Right lobe of liver (tissue), 6 donors: ENCODE data around the gene RBM18. TPM values are rescaled to one million over a fixed set of nuclear protein-coding genes. Genes with fewer than 3 reads are reported as not detected.
A peak's percentile ranks its signal among the peaks of the same experiment; 100 is the strongest.

Experiments
- ATAC-seq, 4 donors: fragments of 200-7000 bp; cut with Tn5 transposase; one replicate each; pipeline ENCODE4 v1.9.1; 2020; ENCODE audit warnings: mild to moderate bottlenecking in 4 of 4, moderate library complexity in 4 of 4
- DNase-seq, 3 donors: peaks; one replicate each; pipeline ENCODE4 v3.0.0-alpha.2; 2020
- H3K27ac ChIP-seq, 3 donors: fragments of 200-600 bp; one replicate each; pipeline ENCODE4 v1.8.0; 2022
- H3K27me3 ChIP-seq, 2 donors: fragments of 200-600 bp; one replicate each; pipeline ENCODE4 v1.8.0; 2022
- H3K36me3 ChIP-seq, 4 donors: fragments of 200-600 bp; sonication (generic) in 1 of 4; one replicate each; pipeline versions ENCODE4 v1.5.1 to v1.8.0; 2017 to 2022; ENCODE audit warnings: control low read depth in 1 of 4
- H3K4me1 ChIP-seq, 4 donors: fragments of 200-600 bp; sonication (generic) in 1 of 4; one replicate each; pipeline versions ENCODE4 v1.5.1 to v1.8.0; 2017 to 2022; ENCODE audit warnings: control low read depth in 1 of 4
- H3K4me3 ChIP-seq, 3 donors: fragments of 200-600 bp; one replicate each; pipeline ENCODE4 v1.8.0; 2022
- H3K9me3 ChIP-seq, 4 donors: fragments of 200-600 bp; sonication (generic) in 1 of 4; one replicate each; pipeline versions ENCODE4 v1.5.1 to v1.8.0; 2017 to 2022; ENCODE audit warnings: control low read depth in 1 of 4
- CTCF ChIP-seq, 4 donors: fragments of 200-600 bp in 3 of 4; fragments of 450-650 bp in 1 of 4; IDR thresholded peaks; one replicate each; pipeline versions ENCODE4 v1.5.1 to v1.8.0; 2016 to 2022; ENCODE audit warnings: antibody characterized with exemption in 4 of 4, mild to moderate bottlenecking in 2 of 4
- POLR2A ChIP-seq: fragments of 450-650 bp; IDR thresholded peaks from one replicate; pipeline ENCODE4 v1.6.1; 2017; ENCODE audit warnings: antibody characterized with exemption, mild to moderate bottlenecking
- WGBS: methylation state at CpG from one replicate; pipeline ENCODE4 v1.1.6; 2018; ENCODE audit warnings: low coverage, low lambda C conversion rate; ENCODE audit not compliant: insufficient coverage; ENCODE audit errors: missing lambda C conversion rate; 5-methylcytosine and 5-hydroxymethylcytosine counted together
- intact Hi-C, 2 donors: fragments of 100-400 bp; cut with DNase I; formaldehyde crosslinking; loops; one replicate each; pipeline versions ENCODE4 v1.11.2 to v1.14.1; 2022
- total RNA-seq, 6 experiments: library from RNA; depleted of rRNA in 2 of 6; stranded (reverse); fragments of >200 nt in 2 of 6; fragmentation: NEBNext Ultra II Directional in 3 of 6; extraction: Animal tissue kit (Norgen Biotek cat#: 25700) in 3 of 6; gene quantifications; one replicate each; pipeline versions ENCODE4 v1.1.0 to v1.2.4, GENCODE V29; 2016 to 2023
- donor health status: DM: no; HTN: yes; CAD: no.
- donor health status: DM: no; HTN: no; CAD: no.
- donor health status: DM: no; HTN: no; CAD: no.
- donor health status: DM: no; HTN: yes; CAD: no.
- donor health status: DM: no; HTN: yes; CAD: no.

The RBM18 gene
- total RNA-seq, 6 experiments from 2014 or later = 3.4 to 9.3 (median 8.7) TPM

GRCh38 chr9:122291458-122291857, 26.8 kb upstream of the RBM18 start:
- Histone ChIP-seq H3K4me3 (peak overlapping the region in 2 of 3 donors; percentile 7 to 23), H3K36me3 (peaks cover 0 to 21% (median 8%) of the 10 kb centered on the region in 4 donors), H3K27me3 (no peaks in the 10 kb centered on the region), H3K9me3 (no peaks in the 10 kb centered on the region), H3K27ac (peak overlapping the region; percentile 17 to 62 (median 39)), H3K4me1 (peaks cover 0 to 26% (median 11%) of the 10 kb centered on the region in 4 donors)
- 33% methylated on average over 3 of the region's 3 CpGs for WGBS
- TF ChIP-seq POLR2A = no peak
- ATAC-seq (peak; percentile 90 to 94 (median 92)), DNase-seq (peak in 1 of 3 donors; percentile 60)
- intact Hi-C loops = no loop called here

DNA sequence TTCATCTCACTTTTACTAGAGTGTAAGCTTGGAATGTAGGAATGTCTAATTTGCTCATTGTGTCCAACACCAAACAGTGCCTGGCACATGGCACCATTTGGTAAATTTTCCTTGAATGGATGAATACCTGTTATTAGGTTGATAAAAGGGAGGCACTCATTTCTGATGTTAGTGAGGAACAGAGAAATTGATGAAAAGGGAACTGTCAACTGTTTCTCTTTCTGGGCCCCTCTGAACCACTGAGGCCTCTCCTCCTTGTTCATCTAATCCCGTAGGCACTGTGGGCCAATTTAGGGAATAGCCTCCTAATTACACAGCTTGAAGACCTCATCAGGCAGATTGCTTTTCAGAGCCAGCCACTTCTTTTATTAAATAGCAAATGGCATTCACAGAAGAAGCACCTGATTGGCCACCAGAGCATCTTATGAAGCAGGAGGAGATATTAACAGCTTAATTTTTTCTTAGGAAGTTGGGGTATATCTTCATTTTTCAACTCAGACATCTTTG, 22.6 kb upstream of the RBM18 start:
- WGBS = 100% methylated on average over 1 of the region's 1 CpG
- intact Hi-C loops = no loop called here
- Histone ChIP-seq H3K36me3 (peaks cover 0 to 39% (median 21%) of the 10 kb centered on the region in 4 donors), H3K9me3 (no peaks in the 10 kb centered on the region), H3K27me3 (no peaks in the 10 kb centered on the region), H3K4me1 (peaks cover 0 to 19% (median 10%) of the 10 kb centered on the region in 4 donors), H3K4me3 (no peak overlapping the region), H3K27ac (no peak overlapping the region)
- ATAC-seq (no peak), DNase-seq (no peak)
- no peak for TF ChIP-seq CTCF (IDR thresholded peaks at IDR 0.05)
- TF ChIP-seq POLR2A = no peak

DNA sequence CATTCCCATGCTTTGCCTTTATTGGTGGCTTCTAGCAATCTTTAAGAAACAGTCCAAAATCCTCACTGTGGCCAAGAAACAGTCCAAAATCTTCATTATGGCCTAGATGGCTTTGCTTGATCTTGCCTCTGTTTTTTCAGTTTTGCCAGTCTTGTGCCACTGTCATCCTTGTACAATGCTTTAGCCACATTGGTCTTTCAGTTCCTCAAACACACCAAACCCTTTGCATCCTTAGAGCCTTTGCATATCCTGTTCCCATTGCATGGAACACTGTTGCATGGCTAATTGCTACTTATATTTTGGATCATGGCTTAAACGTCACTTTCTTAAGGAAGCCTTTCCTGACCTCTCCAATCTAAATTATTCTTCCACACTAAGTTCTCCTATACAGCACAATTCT, 22.1 kb upstream of the RBM18 start:
- peaks cover 0 to 14% (median 8%) of the 10 kb centered on the region in 4 donors for H3K4me1 ChIP-seq
- H3K27ac ChIP-seq = no peak overlapping the region
- DNase-seq = no peak
- H3K4me3 ChIP-seq = no peak overlapping the region
- H3K9me3 ChIP-seq = no peaks in the 10 kb centered on the region
- intact Hi-C loops = no loop called here
- TF ChIP-seq POLR2A (no peak), CTCF (IDR thresholded peaks at IDR 0.05) (no peak)
- 54% methylated on average over 1 of the region's 1 CpG for WGBS
- H3K36me3 ChIP-seq = peaks cover 0 to 39% (median 23%) of the 10 kb centered on the region in 4 donors
- ATAC-seq = no peak
- no peaks in the 10 kb centered on the region for H3K27me3 ChIP-seq

- DNase-seq (no peak), ATAC-seq (no peak)
- 91% methylated on average over 4 of the region's 5 CpGs for WGBS
- Histone ChIP-seq H3K27me3 (no peaks in the 10 kb centered on the region), H3K9me3 (no peaks in the 10 kb centered on the region), H3K4me3 (no peak overlapping the region), H3K36me3 (peaks cover 0 to 26% (median 15%) of the 10 kb centered on the region in 4 donors), H3K4me1 (no peaks in the 10 kb centered on the region), H3K27ac (no peak overlapping the region)
- no peak for TF ChIP-seq POLR2A
- TF ChIP-seq CTCF (IDR thresholded peaks at IDR 0.05) = no peak
- intact Hi-C loops = no loop called here
Measured at GRCh38 chr9:122281368-122281767, 16.7 kb upstream of the RBM18 start.

DNA sequence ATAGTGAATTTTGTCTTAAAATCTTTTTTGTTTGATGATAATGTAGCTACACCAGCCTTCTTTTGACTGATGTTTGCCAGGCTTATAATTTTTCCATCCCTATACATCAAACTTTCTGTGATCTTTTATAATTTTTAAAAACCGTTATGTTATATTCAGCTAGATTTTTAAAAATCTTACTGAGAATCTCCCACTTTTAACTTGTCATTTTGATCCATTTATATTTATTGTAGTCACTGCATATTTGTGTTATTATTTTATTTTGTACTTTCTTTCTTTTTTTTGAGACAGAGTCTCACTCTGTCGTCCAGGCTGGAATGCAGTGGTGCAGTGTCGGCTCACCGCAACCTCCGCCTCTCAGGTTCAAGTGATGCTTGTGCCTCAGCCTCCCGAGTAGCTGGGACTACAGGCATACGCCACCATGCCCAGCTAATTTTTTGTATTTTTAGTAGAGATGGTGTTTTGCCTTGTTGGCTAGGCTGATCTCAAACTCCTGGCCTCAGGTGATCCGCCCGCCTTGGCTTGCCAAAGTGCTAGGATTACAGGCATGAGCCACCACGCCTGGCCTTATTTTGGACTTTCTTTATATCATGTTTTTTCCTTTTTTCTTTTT, 12.8 kb upstream of the RBM18 start:
- 96% methylated on average over 9 of the region's 10 CpGs for WGBS
- TF ChIP-seq POLR2A (no peak), CTCF (IDR thresholded peaks at IDR 0.05) (no peak)
- no peak for DNase-seq
- Histone ChIP-seq H3K4me1 (no peaks in the 10 kb centered on the region), H3K36me3 (peaks cover 0 to 11% (median under 1%) of the 10 kb centered on the region in 4 donors), H3K9me3 (no peaks in the 10 kb centered on the region), H3K27me3 (no peaks in the 10 kb centered on the region), H3K27ac (no peak overlapping the region), H3K4me3 (no peak overlapping the region)
- no peak for ATAC-seq
- intact Hi-C loops = no loop called here
